Measurements from ENCODE around the gene TRIM66. TPM values are rescaled to one million over a fixed set of nuclear protein-coding genes. Genes with fewer than 3 reads are reported as not detected.

TRIM66 gene
- total and polyA plus RNA-seq, 9 of the 15 experiments (the other 6 are each of a cell fraction or from before 2014, with no cell fraction given), result 1.1 to 7.3 (median 4.9) TPM

DNA sequence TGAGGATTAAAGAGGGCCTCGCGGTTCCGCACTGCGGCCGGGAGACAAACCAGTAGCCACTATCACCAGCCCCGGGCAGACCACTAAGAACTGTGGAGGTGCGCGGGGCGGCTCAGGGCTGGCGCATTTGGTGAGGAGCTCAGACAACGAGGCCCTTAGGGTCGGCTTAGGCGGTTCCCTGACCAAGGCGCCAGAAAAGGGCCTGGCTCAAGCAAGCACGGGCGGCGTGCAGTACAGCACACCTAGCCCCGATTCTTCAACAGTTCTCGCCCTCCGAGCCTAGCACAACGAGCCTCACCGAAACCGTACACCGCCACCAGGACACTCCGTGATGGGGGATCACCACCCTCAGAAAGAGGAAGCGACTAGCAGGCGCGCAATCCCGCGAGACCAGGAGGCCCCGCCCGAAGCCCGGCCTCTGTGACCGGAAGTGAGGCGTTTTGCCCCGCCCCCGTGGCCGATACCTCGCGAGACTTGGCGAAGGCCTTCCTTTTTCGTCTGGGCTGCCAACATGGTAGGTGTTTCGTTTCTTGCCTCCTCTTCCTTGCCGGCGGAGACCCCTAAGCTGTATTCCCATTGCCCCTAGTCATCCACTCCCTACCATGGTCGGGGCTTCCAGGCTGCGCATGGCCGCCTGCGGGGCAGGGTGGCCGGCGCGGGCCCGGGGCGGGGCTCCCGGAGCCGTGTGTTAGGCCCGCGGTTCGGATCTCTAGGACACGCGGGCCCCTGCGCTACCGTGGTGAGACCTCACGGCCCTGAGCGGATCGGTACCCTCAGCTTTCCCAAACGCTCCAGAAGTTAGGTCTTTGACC lies at the start of gene TRIM66, which contains the start of gene RPL27A (continued):
- TF ChIP-seq, protein P1, sequence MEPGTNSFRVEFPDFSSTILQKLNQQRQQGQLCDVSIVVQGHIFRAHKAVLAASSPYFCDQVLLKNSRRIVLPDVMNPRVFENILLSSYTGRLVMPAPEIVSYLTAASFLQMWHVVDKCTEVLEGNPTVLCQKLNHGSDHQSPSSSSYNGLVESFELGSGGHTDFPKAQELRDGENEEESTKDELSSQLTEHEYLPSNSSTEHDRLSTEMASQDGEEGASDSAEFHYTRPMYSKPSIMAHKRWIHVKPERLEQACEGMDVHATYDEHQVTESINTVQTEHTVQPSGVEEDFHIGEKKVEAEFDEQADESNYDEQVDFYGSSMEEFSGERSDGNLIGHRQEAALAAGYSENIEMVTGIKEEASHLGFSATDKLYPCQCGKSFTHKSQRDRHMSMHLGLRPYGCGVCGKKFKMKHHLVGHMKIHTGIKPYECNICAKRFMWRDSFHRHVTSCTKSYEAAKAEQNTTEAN (CRISPR knock-in tag; IDR thresholded peaks at IDR 0.05), result no peak
- TF ChIP-seq ZNF408 (CRISPR knock-in tag; IDR thresholded peaks at IDR 0.05; ENCODE audit: low read depth) (no peak), ZNF639 (CRISPR knock-in tag; conservative IDR thresholded peaks at IDR 0.05 in 1 of 2, IDR thresholded peaks at IDR 0.05 in 1 of 2) (no peak), MCM5 (IDR thresholded peaks at IDR 0.05; ENCODE audit: low read depth) (no peak), ZNF146 (CRISPR knock-in tag; IDR thresholded peaks at IDR 0.05; ENCODE audit: unreplicated experiment) (no peak), ZBTB12 (CRISPR knock-in tag; IDR thresholded peaks at IDR 0.05) (no peak), CCAR2 (IDR thresholded peaks at IDR 0.05; ENCODE audit: low read depth, low read length) (no peak), XRCC4 (IDR thresholded peaks at IDR 0.05; ENCODE audit: extremely low read depth, insufficient read depth, insufficient read length) (no peak), ZNF644 (tag; IDR thresholded peaks at IDR 0.05; ENCODE audit: low read depth) (peak; percentile 75; the same call in 1 of the 2 replicates), DMBX1 (CRISPR knock-in tag; IDR thresholded peaks at IDR 0.05; ENCODE audit: borderline replicate concordance) (no peak), PHF21A (IDR thresholded peaks at IDR 0.05; ENCODE audit: borderline replicate concordance, low read depth) (no peak), ZNF766 (CRISPR knock-in tag; conservative IDR thresholded peaks at IDR 0.05) (no peak), SRSF9 (IDR thresholded peaks at IDR 0.05; ENCODE audit: borderline replicate concordance, low read depth, low read length) (no peak), FOXK1 (CRISPR knock-in tag; IDR thresholded peaks at IDR 0.05; ENCODE audit: borderline replicate concordance) (0 out of 2 replicates have a peak, but pooled peaks have one; percentile 7), JUN (IDR thresholded peaks at IDR 0.05; ENCODE audit: borderline replicate concordance, low read depth, low read length) (no peak), JUN (CRISPR knock-in tag; IDR thresholded peaks at IDR 0.05; ENCODE audit: borderline replicate concordance) (no peak), AFF4 (CRISPR knock-in tag; IDR thresholded peaks at IDR 0.05) (peak; percentile 91)

Data from K562 (cell line).